DND-41 (cell line): ENCODE data around the gene FAM83F.
A peak's percentile ranks its signal among the peaks of the same experiment; 100 is the strongest.

Experiments used
- ATAC-seq: fragments of 200-7000 bp; cut with Tn5 transposase; 3 replicates; pipeline ENCODE4 v1.9.1; 2021; ENCODE audit warnings: low read depth; ENCODE audit not compliant: insufficient read depth
- DNase-seq: peaks from one replicate; pipeline ENCODE4 v3.0.0-alpha.2; 2020
- H2AFZ ChIP-seq: 2 replicates; pipeline ENCODE4 v1.6.0; 2012; ENCODE audit warnings: low read depth, low read length
- H3K27ac ChIP-seq: 2 replicates; pipeline ENCODE4 v1.5.1; 2012; ENCODE audit warnings: low read length, inconsistent platforms
- H3K27me3 ChIP-seq: fragments of 200-600 bp; sonication (generic); 2 replicates; pipeline ENCODE4 v1.6.0; 2012; ENCODE audit warnings: low read length, mild to moderate bottlenecking, inconsistent platforms; ENCODE audit not compliant: insufficient read depth, poor library complexity
- H3K36me3 ChIP-seq: 2 replicates; pipeline ENCODE4 v1.5.1; 2012; ENCODE audit warnings: low read length, inconsistent platforms; ENCODE audit not compliant: insufficient read depth
- H3K4me1 ChIP-seq: 2 replicates; pipeline ENCODE4 v1.5.1; 2012; ENCODE audit warnings: mild to moderate bottlenecking, low read length; ENCODE audit not compliant: insufficient read depth
- H3K4me2 ChIP-seq: 2 replicates; pipeline ENCODE4 v1.6.0; 2012; ENCODE audit warnings: mild to moderate bottlenecking, moderate library complexity, low read length, inconsistent platforms; ENCODE audit not compliant: insufficient read depth
- H3K4me3 ChIP-seq, 2 experiments: fragments of 200-600 bp in 1 of 2; shearing (Covaris generic) in 1 of 2; 2 replicates each; pipeline ENCODE4 v1.5.1; 2012 to 2016; ENCODE audit warnings: inconsistent platforms in 2 of 2, low read length in 2 of 2, mild to moderate bottlenecking in 2 of 2, low read depth in 1 of 2, moderate library complexity in 1 of 2
- H3K79me2 ChIP-seq: 2 replicates; pipeline ENCODE4 v1.6.0; 2012; ENCODE audit warnings: low read length, inconsistent platforms; ENCODE audit not compliant: insufficient read depth
- H3K9ac ChIP-seq: 2 replicates; pipeline ENCODE4 v1.6.0; 2012; ENCODE audit warnings: low read depth, mild to moderate bottlenecking, inconsistent platforms, low read length, moderate library complexity
- H3K9me3 ChIP-seq: 2 replicates; pipeline ENCODE4 v1.5.1; 2012; ENCODE audit warnings: low read length, moderate library complexity, mild to moderate bottlenecking, inconsistent platforms; ENCODE audit not compliant: insufficient read depth, severe bottlenecking
- H4K20me1 ChIP-seq: 2 replicates; pipeline ENCODE4 v1.6.0; 2012; ENCODE audit warnings: low read length; ENCODE audit not compliant: insufficient read depth
- CTCF ChIP-seq: IDR thresholded peaks from 2 replicates; pipeline ENCODE4 v1.5.1; 2012; ENCODE audit warnings: borderline replicate concordance, low read length, moderate library complexity, mild to moderate bottlenecking; ENCODE audit not compliant: poor library complexity, severe bottlenecking; ENCODE audit errors: extremely low read depth
- EZH2 ChIP-seq: IDR thresholded peaks from 3 replicates; pipeline ENCODE4 v1.6.1; 2012; ENCODE audit warnings: borderline replicate concordance, low read depth, mild to moderate bottlenecking, moderate library complexity, low read length, inconsistent platforms; ENCODE audit not compliant: severe bottlenecking

Gene FAM83F

GRCh38 chr22:40043081-40043480 lies 48.3 kb downstream of the FAM83F start:
- peaks cover 13% of the 10 kb centered on the region for H4K20me1 ChIP-seq
- peaks cover 23% of the 10 kb centered on the region for H3K4me1 ChIP-seq
- ATAC-seq (no peak), DNase-seq (no peak)
- peak overlapping the region; percentile 70 for H3K4me2 ChIP-seq
- H3K4me3 ChIP-seq = peak overlapping the region in 1 of 2 experiments; percentile 87; a peak in 2 of 4 replicates
- no peaks in the 10 kb centered on the region for H3K9me3 ChIP-seq
- peaks cover 33% of the 10 kb centered on the region for H3K79me2 ChIP-seq
- H3K27ac ChIP-seq = no peak overlapping the region
- TF ChIP-seq EZH2 (no peak), CTCF (no peak)
- peak overlapping the region; percentile 67 for H3K9ac ChIP-seq
- peaks cover 4% of the 10 kb centered on the region; the same call in 1 of the 2 replicates for H3K36me3 ChIP-seq
- H3K27me3 ChIP-seq = no peaks in the 10 kb centered on the region
- H2AFZ ChIP-seq = no peak overlapping the region

GRCh38 chr22:40043793-40044101 lies 49.0 kb downstream of the FAM83F start:
- ATAC-seq (no peak), DNase-seq (no peak)
- peak overlapping the region; percentile 95 for H3K27ac ChIP-seq
- peaks cover 16% of the 10 kb centered on the region for H4K20me1 ChIP-seq
- H3K9ac ChIP-seq = peak overlapping the region; percentile 67
- peaks cover 23% of the 10 kb centered on the region for H3K4me1 ChIP-seq
- peak overlapping the region; percentile 66 for H2AFZ ChIP-seq
- peaks cover 40% of the 10 kb centered on the region for H3K79me2 ChIP-seq
- peak overlapping the region; percentile 44 to 87 for H3K4me3 ChIP-seq
- TF ChIP-seq EZH2 (no peak), CTCF (no peak)
- H3K27me3 ChIP-seq = no peaks in the 10 kb centered on the region
- peaks cover 4% of the 10 kb centered on the region; the same call in 1 of the 2 replicates for H3K36me3 ChIP-seq
- H3K4me2 ChIP-seq = peak overlapping the region; percentile 70
- no peaks in the 10 kb centered on the region for H3K9me3 ChIP-seq

GRCh38 chr22:40044102-40044869 lies 49.5 kb downstream of the FAM83F start:
- peak; percentile 99 for DNase-seq
- Histone ChIP-seq H2AFZ (peak overlapping the region; percentile 83), H3K4me2 (peak overlapping the region; percentile 70), H3K9ac (peak overlapping the region; percentile 67), H3K4me1 (peaks cover 23% of the 10 kb centered on the region), H3K79me2 (peaks cover 45% of the 10 kb centered on the region), H3K9me3 (no peaks in the 10 kb centered on the region), H3K27ac (peak overlapping the region; percentile 95), H4K20me1 (peaks cover 20% of the 10 kb centered on the region), H3K27me3 (no peaks in the 10 kb centered on the region), H3K36me3 (peaks cover 4% of the 10 kb centered on the region; the same call in 1 of the 2 replicates), H3K4me3 (peak overlapping the region; percentile 44 to 87)
- TF ChIP-seq EZH2 (no peak), CTCF (no peak)
- peak; percentile 90 for ATAC-seq
